ENCODE results near the gene PRKN.
"Not testable (repeated sequence)": the region's sequence is repeated elsewhere in the genome, so short reads cannot be mapped to it uniquely, and the experiment has no call there.

PRKN gene

GRCh38 chr6:161355696-161356095 is 1371.9 kb downstream of the PRKN start:
- no peak for DNase-seq (ENCODE audit: low read depth in 2 of 2)

DNA sequence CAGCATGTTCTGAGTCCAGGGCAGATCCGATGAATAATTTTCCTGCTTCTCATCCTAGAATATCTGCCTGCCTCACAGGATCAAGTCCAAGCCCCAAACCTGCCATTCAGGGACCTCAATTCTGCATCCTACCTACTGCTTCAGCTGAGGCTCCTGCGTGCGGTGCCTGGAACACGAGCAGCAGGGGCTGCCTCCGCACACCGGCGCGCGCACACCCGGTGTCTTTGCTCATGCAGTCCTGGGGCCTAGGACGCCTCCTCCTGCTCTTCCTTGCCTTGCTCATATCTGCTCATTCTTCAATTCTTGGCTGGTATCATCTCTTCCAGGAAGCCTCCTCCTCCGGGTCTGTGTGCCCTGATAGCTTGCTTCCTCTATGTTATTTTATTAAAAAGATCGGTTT is 1372.6 kb downstream of the PRKN start:
- DNase-seq (ENCODE audit: low read depth in 2 of 2) = no peak

DNA sequence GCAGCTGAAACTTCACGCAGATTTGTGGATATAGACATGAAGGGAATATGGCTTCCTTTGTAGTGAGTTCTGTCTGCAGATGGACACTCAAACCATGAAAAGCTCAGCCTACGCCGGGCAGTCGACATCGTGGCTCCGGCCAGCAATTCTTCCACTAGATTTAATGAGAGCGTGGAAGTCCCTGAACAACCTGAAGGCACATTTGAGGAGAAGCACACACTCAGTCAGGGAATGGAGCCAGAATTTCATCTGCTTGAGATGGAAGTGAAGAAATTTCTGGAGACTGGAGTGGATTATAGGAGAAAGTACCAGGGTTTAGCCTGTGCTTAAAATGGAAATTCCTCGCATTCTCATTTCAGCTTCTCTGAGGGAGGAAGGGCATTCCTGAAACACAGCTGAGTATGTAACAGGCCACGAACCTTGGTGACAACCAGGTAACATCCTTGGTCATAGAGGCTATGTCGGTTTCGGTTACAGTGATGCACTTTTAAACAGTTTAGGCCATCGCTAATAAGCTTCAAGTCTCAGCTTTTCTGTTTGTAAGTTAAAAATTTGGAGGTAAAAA is 1373.2 kb downstream of the PRKN start:
- DNase-seq (ENCODE audit: low read depth in 2 of 2) = no peak

DNA sequence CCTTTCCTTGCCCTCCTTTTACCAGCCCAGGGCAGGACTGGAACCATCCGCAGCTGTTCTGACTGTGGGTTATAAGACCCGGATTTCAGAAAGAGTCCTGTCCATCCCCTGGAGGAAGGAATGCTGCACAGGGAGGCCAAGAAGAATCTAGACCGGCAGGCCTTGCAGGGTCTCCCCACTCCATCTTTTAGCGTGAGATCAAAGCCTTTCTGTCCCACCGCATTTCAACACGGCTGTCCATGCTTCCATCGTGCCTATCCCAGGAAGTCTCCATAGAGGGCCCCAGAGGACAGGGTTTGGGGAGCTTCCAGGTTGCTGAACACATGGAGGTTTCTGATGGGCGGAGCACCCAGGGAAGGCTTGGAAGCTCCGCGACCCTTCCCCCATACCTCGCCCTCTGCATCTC is 1374.4 kb downstream of the PRKN start:
- DNase-seq (ENCODE audit: low read depth in 2 of 2) = no peak

GRCh38 chr6:161351858-161352257 is 1375.7 kb downstream of the PRKN start:
- no peak for DNase-seq (ENCODE audit: low read depth in 2 of 2)

DNA sequence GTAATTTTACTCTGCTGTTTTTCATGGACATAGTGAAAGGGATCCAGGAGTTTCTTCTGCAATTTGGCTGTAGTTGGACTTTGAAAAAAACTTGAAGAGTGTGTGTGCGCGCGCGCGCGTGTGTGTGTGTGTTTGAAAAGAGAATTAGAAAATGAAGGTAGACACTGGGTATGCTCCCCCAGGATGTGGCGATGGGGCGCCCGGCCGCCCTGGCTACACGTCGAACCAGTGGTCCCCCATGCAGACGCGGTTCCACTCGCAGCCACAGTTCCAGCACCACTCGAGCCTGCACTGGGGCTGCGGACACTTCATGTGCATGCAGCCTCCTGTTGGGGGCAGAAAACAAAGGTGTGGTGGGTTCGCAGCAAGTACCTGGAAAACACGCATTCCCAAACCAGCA is 1377.7 kb downstream of the PRKN start:
- no peak for DNase-seq (ENCODE audit: low read depth in 2 of 2)

DNA sequence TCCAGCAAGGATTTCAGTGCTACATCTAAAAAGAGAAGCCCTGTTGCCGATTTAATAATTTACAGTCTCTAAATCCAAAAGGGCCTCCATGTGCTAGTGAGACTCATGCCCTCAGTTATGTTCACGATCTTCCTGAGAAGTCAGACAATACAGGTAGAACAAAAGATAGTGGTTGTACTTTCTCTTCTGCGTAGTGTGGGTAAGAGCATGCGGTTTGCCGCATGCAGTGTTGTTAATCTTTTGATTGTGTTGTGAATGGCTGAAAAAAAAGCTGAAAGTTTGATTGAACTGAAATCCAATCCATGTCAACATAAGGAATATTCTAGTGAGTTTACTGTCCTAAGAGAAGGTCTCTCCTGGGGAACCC is 1379.0 kb downstream of the PRKN start:
- no peak for DNase-seq (ENCODE audit: low read depth in 2 of 2)

DNA sequence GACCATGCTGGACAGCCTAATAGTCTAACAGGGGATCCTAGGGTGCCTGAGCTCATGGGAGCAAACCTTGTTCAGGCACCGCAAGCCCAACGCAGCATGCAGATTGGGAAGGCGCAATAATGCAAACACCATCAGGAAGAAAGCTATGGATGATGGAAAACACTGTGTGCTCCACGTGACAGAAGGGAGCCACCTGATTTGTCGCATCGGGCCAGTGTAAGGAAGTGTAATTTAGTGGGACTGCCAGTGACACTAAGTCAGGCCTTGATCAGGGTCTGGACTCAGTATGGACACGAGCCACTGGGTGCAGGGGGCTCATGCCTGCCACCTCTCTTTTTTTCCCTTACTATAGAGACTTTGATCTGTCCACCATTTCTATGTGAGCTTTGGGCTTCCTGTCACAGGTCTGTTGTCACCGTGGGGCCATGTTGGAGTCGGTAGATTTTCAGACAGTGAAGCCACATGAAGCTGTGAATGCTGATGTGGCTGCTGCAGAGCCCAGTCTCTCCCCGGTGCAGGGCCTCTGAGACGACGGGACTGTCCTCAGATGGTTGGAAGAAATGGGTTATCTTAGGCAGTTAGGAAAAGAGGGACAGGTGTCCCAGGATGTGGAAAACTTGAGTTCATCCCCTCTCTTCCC is 1379.5 kb downstream of the PRKN start:
- DNase-seq (ENCODE audit: low read depth in 2 of 2) = no peak

DNA sequence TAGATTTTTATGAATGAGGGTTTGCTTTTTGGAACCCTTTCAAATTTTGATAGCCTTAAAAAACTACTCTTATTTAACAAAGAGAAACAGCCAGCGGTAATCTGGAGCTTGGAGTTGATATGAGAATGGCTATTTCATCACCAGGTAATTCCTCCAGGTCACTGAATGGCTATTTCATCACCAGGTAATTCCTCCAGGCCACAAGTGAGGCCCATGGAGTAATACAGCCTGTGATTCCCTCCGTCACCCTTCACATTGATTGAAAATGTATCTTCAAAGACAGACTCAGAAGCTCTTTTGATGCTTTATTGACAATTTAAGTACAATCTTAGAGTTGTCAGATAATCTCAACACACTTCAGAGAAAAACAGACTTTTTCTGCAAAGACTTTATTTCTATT is 1380.4 kb downstream of the PRKN start:
- no peak for DNase-seq (ENCODE audit: low read depth in 2 of 2)

- no peak for DNase-seq (ENCODE audit: low read depth in 2 of 2)
Observed at GRCh38 chr6:161346717-161347116, 1380.8 kb downstream of the PRKN start.

- DNase-seq (ENCODE audit: low read depth in 2 of 2) = no peak
Observed at GRCh38 chr6:161344626-161345025, 1382.9 kb downstream of the PRKN start.

GRCh38 chr6:161342039-161342438 is 1385.5 kb downstream of the PRKN start:
- DNase-seq (ENCODE audit: low read depth in 2 of 2) = no peak

- no peak for DNase-seq (ENCODE audit: low read depth in 2 of 2)
Observed at GRCh38 chr6:161341638-161342037, 1385.9 kb downstream of the PRKN start.

GRCh38 chr6:161338015-161338414 is 1389.6 kb downstream of the PRKN start:
- DNase-seq (ENCODE audit: low read depth in 2 of 2) = no peak

GRCh38 chr6:161336479-161336878 is 1391.1 kb downstream of the PRKN start:
- no peak for DNase-seq (ENCODE audit: low read depth in 2 of 2)

GRCh38 chr6:161333410-161333809 is 1394.2 kb downstream of the PRKN start:
- DNase-seq (ENCODE audit: low read depth in 2 of 2) = no peak

DNA sequence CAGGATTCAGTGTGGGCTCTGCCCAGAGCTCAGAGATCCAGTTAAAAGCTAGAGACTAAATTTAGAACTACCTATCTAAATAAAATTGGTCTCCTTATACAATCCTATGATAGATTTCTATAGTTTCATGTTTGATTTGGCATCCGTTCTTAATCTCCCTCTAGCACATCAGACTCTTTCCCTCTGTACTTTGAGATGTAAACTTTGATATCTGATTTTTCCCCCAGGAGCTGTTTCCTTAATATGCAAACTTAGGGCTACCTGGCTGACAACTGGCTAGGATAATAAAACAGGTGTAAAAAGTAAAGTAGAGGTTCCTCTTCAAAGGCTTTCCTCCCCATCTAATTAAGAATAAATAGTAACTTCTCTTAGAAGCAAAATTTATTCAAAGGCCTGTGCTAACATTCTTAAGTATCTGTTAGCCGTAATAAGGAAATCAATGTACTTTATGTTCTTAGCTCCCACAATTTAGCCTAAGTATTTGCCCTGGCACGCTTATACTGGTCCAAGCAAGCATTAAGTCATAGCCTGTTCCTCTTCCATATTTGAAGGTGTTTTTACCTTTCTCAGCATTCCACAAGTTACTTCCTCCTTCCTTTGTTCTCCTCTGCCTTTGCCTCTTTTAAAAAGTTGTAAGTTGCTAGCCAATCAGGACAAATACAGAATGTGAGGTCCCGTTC is 1396.0 kb downstream of the PRKN start:
- not testable (repeated sequence) for DNase-seq (ENCODE audit: low read depth in 2 of 2)

DNA sequence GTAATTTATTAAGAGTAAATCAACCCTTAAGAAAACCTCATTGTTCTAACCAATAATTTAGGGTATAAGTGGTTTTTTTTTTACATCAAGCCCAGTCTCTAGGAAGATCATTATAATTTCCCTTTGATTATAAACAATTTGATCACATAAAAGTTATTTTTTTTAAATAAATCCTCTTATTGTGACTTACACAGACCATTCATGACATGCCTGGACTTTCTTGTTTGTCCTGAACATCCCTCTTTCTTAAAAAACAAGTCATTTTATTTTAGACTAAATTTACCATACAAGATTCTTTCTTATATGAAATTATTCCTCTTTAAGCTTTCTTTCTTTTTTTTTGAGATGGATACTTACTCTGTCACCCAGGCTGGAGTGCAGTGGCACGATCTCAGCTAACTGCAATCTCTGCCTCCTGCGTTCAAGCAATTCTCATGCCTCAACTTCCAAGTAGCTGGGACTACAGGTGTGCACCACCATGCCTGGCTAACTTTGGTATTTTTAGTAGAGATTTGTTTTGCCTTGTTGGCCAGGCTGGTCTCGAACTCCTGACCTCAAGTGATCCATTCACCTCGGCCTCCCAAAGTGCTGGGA is 1400.1 kb downstream of the PRKN start:
- no peak for DNase-seq (ENCODE audit: low read depth in 2 of 2)

DNA sequence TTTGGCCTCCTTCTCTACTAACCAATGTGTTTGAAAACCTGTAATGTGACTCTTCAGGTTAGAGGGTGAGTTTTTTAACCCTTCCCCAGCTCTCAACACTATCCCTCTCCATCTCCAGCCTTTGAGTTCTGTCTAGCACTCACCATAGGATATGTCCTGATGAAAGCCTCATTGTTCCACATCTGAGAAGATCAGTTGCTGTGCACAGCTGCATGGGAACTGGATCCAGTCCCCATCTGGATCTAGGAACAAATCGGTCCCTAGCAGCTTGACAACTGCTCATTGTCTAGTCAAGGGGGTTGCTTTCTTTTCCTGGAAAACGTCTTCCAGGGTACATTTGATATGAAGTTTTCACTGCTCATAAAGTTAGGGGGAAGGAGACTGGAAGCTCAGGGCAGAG is 1408.3 kb downstream of the PRKN start:
- DNase-seq (ENCODE audit: low read depth in 2 of 2) = no peak

GRCh38 chr6:161318456-161318855 is 1409.1 kb downstream of the PRKN start:
- no peak for DNase-seq (ENCODE audit: low read depth in 2 of 2)

DNA sequence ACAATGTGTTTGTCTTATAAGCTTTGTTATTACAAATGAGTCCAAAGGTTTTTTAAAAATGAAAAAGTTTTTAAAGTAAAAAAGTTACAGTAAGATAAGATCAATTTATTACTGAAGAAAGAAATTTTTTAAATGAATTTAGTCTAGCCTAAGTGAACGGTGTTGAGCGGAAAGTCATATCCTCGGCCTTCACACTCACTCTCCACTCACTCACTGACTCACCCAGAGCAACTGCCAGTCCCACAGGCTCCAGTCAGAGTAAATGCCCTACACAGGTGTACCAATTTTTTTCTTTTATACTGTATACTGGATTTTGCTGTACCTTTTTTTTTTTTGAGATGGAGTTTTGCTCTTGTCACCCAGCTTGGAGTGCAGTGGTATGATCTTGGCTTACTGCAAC is 1411.0 kb downstream of the PRKN start:
- DNase-seq (ENCODE audit: low read depth in 2 of 2) = no peak

DNA sequence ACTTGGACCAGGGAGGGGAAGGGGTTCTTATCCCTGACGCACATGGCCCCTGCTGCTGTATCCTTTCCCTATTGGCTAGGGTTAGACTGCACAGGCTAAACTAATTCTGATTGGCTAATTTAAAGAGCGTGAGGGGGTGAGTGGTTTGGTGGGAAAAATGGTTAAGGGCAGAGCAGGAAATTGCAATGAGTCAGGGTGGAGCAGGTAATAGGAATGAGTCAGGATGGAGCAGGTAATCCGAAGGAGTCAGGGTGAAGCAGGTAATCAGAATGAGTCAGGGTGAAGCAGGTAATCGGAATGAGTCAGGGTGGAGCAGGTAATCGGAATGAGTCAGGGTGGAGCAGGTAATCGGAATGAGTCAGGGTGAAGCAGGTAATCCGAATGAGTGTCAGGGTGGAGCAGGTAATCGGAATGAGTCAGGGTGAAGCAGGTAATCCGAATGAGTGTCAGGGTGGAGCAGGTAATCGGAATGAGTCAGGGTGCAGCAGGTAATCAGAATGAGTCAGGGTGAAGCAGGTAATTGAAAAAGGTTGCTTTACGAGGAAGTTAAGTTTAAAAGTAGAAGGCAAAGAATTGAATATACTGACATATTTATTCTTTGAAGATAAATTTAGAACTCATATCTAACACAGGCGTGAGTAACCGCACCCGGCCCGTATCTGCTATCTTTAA is 1412.2 kb downstream of the PRKN start:
- DNase-seq (ENCODE audit: low read depth in 2 of 2) = not testable (repeated sequence)

Measured in stimulated activated CD4-positive, alpha-beta T cell treated with anti-CD3 and anti-CD28 coated beads, Interleukin-15, amount 100 ng/mL, for 48 hours (primary cell).